IMR-90 (cell line): ENCODE data around the gene ASCL5.

Experiments used
- BHLHE40 ChIP-seq: fragments of 150-350 bp; IDR thresholded peaks from 2 replicates; pipeline ENCODE4 v1.6.1; 2016; ENCODE audit warnings: mild to moderate bottlenecking, low read depth, low read length
- FOS ChIP-seq: fragments of 150-350 bp; IDR thresholded peaks from 2 replicates; pipeline ENCODE4 v1.6.1; 2016; ENCODE audit warnings: low read depth, low read length
- MAFK ChIP-seq: IDR thresholded peaks from 2 replicates; pipeline ENCODE4 v1.6.1; 2012; ENCODE audit warnings: low read depth, low read length, improper control_type of control experiment
- NFE2L2 ChIP-seq: fragments of 150-350 bp; IDR thresholded peaks from 2 replicates; pipeline ENCODE4 v1.6.1; 2016; ENCODE audit warnings: low read depth, mild to moderate bottlenecking, low read length
- POLR2A ChIP-seq: IDR thresholded peaks from 2 replicates; pipeline ENCODE4 v1.6.1; 2012; ENCODE audit warnings: mild to moderate bottlenecking, low read depth, low read length
- RAD21 ChIP-seq: IDR thresholded peaks from 2 replicates; pipeline ENCODE4 v1.6.1; 2012; ENCODE audit warnings: low read length, improper control_type of control experiment
- RCOR1 ChIP-seq: IDR thresholded peaks from 2 replicates; pipeline ENCODE4 v1.6.1; 2012; ENCODE audit warnings: mild to moderate bottlenecking, low read length, improper control_type of control experiment; ENCODE audit not compliant: insufficient replicate concordance
- RFX5 ChIP-seq: IDR thresholded peaks from 2 replicates; pipeline ENCODE4 v1.8.0; 2012; ENCODE audit warnings: low read depth, mild to moderate bottlenecking, low read length, moderate library complexity
- SMC3 ChIP-seq: fragments of 150-350 bp; IDR thresholded peaks from 2 replicates; pipeline ENCODE4 v1.6.1; 2016; ENCODE audit warnings: low read depth, mild to moderate bottlenecking, antibody characterized with exemption, low read length, moderate library complexity
- TF ChIP-seq, protein P1 (sequence below): conservative IDR thresholded peaks from 2 replicates; pipeline ENCODE4 v1.5.1; 2012; ENCODE audit warnings: mild to moderate bottlenecking, low read depth, low read length, improper control_type of control experiment
- TF ChIP-seq, protein P2 (sequence below): fragments of 150-350 bp; IDR thresholded peaks from 2 replicates; pipeline ENCODE4 v1.6.1; 2017; ENCODE audit warnings: mild to moderate bottlenecking, antibody characterized with exemption, low read length, low read depth

DNA sequence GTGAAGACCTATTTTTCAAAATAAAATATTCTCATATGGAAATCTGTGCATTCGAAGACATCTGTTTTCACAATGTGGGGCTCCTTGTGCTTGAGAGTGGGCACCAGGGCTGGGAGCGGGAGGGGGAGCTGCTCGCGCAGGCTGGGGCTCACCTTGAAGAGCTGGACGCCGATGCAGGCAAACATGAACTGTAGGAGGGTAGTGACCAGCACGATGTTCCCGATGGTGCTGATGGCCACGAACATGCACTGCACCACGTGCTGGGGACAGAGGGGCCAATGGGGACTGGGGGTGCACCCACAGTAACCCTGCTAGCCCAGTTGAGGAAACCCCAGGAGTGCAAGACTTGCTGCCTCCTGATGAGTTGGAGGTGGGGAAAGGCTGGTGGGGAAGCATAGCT lies 61.3 kb downstream of the ASCL5 start:
- TF ChIP-seq, protein P1, sequence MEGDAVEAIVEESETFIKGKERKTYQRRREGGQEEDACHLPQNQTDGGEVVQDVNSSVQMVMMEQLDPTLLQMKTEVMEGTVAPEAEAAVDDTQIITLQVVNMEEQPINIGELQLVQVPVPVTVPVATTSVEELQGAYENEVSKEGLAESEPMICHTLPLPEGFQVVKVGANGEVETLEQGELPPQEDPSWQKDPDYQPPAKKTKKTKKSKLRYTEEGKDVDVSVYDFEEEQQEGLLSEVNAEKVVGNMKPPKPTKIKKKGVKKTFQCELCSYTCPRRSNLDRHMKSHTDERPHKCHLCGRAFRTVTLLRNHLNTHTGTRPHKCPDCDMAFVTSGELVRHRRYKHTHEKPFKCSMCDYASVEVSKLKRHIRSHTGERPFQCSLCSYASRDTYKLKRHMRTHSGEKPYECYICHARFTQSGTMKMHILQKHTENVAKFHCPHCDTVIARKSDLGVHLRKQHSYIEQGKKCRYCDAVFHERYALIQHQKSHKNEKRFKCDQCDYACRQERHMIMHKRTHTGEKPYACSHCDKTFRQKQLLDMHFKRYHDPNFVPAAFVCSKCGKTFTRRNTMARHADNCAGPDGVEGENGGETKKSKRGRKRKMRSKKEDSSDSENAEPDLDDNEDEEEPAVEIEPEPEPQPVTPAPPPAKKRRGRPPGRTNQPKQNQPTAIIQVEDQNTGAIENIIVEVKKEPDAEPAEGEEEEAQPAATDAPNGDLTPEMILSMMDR, result no peak
- TF ChIP-seq FOS (no peak), RCOR1 (no peak), POLR2A (no peak), SMC3 (no peak), MAFK (no peak), RFX5 (no peak), RAD21 (no peak), BHLHE40 (no peak), NFE2L2 (no peak)
- TF ChIP-seq, protein P2, sequence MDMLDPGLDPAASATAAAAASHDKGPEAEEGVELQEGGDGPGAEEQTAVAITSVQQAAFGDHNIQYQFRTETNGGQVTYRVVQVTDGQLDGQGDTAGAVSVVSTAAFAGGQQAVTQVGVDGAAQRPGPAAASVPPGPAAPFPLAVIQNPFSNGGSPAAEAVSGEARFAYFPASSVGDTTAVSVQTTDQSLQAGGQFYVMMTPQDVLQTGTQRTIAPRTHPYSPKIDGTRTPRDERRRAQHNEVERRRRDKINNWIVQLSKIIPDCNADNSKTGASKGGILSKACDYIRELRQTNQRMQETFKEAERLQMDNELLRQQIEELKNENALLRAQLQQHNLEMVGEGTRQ, result no peak
